K562 (cell line): ENCODE measurements around the gene TRIM38. TPM values are rescaled to one million over a fixed set of nuclear protein-coding genes. Genes with fewer than 3 reads are reported as not detected.

Experiments used
- ATAC-seq: fragments of 200-7000 bp; cut with Tn5 transposase; 3 replicates; pipeline ENCODE4 v1.9.1; 2020; ENCODE audit warnings: moderate library complexity
- BruUV-seq: library from RNA; stranded (reverse); fragments of 400-500 nt; replicated peaks from 2 replicates; lab custom pipeline; 2021; lab: Mats Ljungman, UMichigan
- CTCF ChIA-PET: fragments of 300-600 bp; formaldehyde crosslinking; extraction: SDS; loops from one replicate; lab custom pipeline; 2021; ENCODE audit warnings: low intra/inter-chr PET ratio; lab: Yijun Ruan, JAX
- POLR2A ChIA-PET: fragments of 300-600, 350-650 bp; sonication (Branson Sonifier 250); formaldehyde crosslinking; extraction: SDS; loops from one replicate; lab custom pipeline; 2021; ENCODE audit warnings: antibody characterized with exemption, inconsistent platforms; lab: Yijun Ruan, JAX
- DNase-seq, 4 experiments: peaks; one replicate each; pipeline versions ENCODE4 v3.0.0 to v3.0.0-alpha.2; 2011 to 2018; ENCODE audit warnings: low spot score in 3 of 4, mixed read lengths in 3 of 4; ENCODE audit errors: extremely low read depth in 1 of 4
- FAIRE-seq: peaks from 2 replicates; lab custom pipeline; 2011; peaks lifted over from hg19 to GRCh38; lab: Jason Lieb, UNC
- H2AFZ ChIP-seq: 2 replicates; pipeline ENCODE4 v1.6.0; 2011; ENCODE audit warnings: low read depth, low read length, control low read depth, inconsistent platforms
- H3K27ac ChIP-seq: fragments of 200-600 bp; 3 replicates; pipeline ENCODE4 v1.8.0; 2011; ENCODE audit warnings: low read depth, mild to moderate bottlenecking, control low read depth, inconsistent platforms, low read length, moderate library complexity, mixed read lengths; ENCODE audit errors: extremely low read depth
- H3K27me3 ChIP-seq, 2 experiments: fragments of 300-600 bp in 1 of 2; 2 replicates in 1 of 2; 3 replicates in 1 of 2; pipeline versions ENCODE4 v1.6.0 to v1.8.0; 2011; ENCODE audit warnings: inconsistent platforms in 2 of 2, low read length in 2 of 2, mild to moderate bottlenecking in 1 of 2, mixed read lengths in 1 of 2, moderate library complexity in 1 of 2; ENCODE audit not compliant: control insufficient read depth in 2 of 2, insufficient read depth in 2 of 2
- H3K36me3 ChIP-seq: fragments of 300-600 bp; 3 replicates; pipeline ENCODE4 v1.8.0; 2011; ENCODE audit warnings: mild to moderate bottlenecking, low read length, inconsistent platforms; ENCODE audit not compliant: control insufficient read depth, insufficient read depth
- H3K4me1 ChIP-seq, 2 experiments: fragments of 200-600 bp in 1 of 2; replicated peaks in 1 of 2; 2 replicates in 1 of 2; 3 replicates in 1 of 2; pipeline versions ENCODE4 v1.5.1 to v1.8.0; 2011; ENCODE audit warnings: inconsistent platforms in 2 of 2, low read length in 2 of 2, mild to moderate bottlenecking in 1 of 2, mixed read lengths in 1 of 2, moderate library complexity in 1 of 2; ENCODE audit not compliant: control insufficient read depth in 2 of 2, insufficient read depth in 2 of 2
- H3K4me2 ChIP-seq: 2 replicates; pipeline ENCODE4 v1.6.1; 2011; ENCODE audit warnings: low read length, control low read depth, inconsistent platforms, mixed read lengths; ENCODE audit not compliant: insufficient read depth
- H3K4me3 ChIP-seq: fragments of 200-600 bp; sonication (generic), shearing (Covaris generic); 2 replicates; pipeline ENCODE4 v1.5.1; 2016; ENCODE audit warnings: control low read depth, inconsistent platforms
- H3K79me2 ChIP-seq: fragments of 200-600 bp; 3 replicates; pipeline ENCODE4 v1.8.0; 2011; ENCODE audit warnings: low read length, inconsistent platforms; ENCODE audit not compliant: control insufficient read depth, insufficient read depth
- H3K9ac ChIP-seq, 2 experiments: 2 replicates each; pipeline versions ENCODE4 v1.6.0 to v1.6.1; 2011; ENCODE audit warnings: low read depth in 2 of 2, low read length in 2 of 2, control low read depth in 1 of 2, inconsistent platforms in 1 of 2, mild to moderate bottlenecking in 1 of 2, mixed read lengths in 1 of 2; ENCODE audit not compliant: insufficient read depth in 1 of 2
- H3K9me1 ChIP-seq: one replicate; pipeline ENCODE4 v1.6.0; 2011; ENCODE audit warnings: inconsistent platforms, mild to moderate bottlenecking, low read length, moderate library complexity; ENCODE audit not compliant: control insufficient read depth, insufficient read depth
- H3K9me3 ChIP-seq: replicated peaks from 2 replicates; pipeline ENCODE4 v1.5.1; 2011; ENCODE audit warnings: low read depth, low read length, inconsistent platforms; ENCODE audit not compliant: control insufficient read depth, insufficient read depth
- H4K20me1 ChIP-seq: replicated peaks from 2 replicates; pipeline ENCODE4 v1.6.1; 2011; ENCODE audit warnings: low read length, inconsistent platforms, mixed read lengths; ENCODE audit not compliant: control insufficient read depth, insufficient read depth
- CBX5 ChIP-seq: IDR thresholded peaks from 2 replicates; pipeline ENCODE4 v1.6.1; 2014; ENCODE audit warnings: low read depth, borderline replicate concordance
- EP300 ChIP-seq: IDR thresholded peaks from 2 replicates; pipeline ENCODE4 v1.6.1; 2012; ENCODE audit warnings: low read length, improper control_type of control experiment
- ETV1 ChIP-seq: fragments of 450-650 bp; conservative IDR thresholded peaks from 2 replicates; pipeline ENCODE4 v1.6.1; 2016; ENCODE audit warnings: missing genetic modification characterization, control low read depth, low read depth, missing compliant biosample characterization
- HCFC1 ChIP-seq: IDR thresholded peaks from 2 replicates; pipeline ENCODE4 v1.6.1; 2012; ENCODE audit warnings: low read depth, low read length, improper control_type of control experiment
- HDAC2 ChIP-seq: fragments of 450-650 bp; IDR thresholded peaks from 2 replicates; pipeline ENCODE4 v1.6.1; 2016; ENCODE audit warnings: mild to moderate bottlenecking
- ILF3 ChIP-seq: fragments of 450-650 bp; IDR thresholded peaks from 2 replicates; pipeline ENCODE4 v1.6.1; 2018; ENCODE audit warnings: antibody characterized with exemption, mild to moderate bottlenecking, moderate library complexity, borderline replicate concordance
- KDM5B ChIP-seq: fragments of 200-600 bp; sonication (generic); IDR thresholded peaks from 2 replicates; pipeline ENCODE4 v1.6.1; 2012; ENCODE audit warnings: low read depth, mild to moderate bottlenecking, moderate library complexity, low read length, control low read depth, inconsistent platforms; ENCODE audit not compliant: insufficient replicate concordance
- MAZ ChIP-seq, 2 experiments: fragments of 450-650 bp in 1 of 2; sonication (generic) in 1 of 2; formaldehyde crosslinking; IDR thresholded peaks in 1 of 2; conservative IDR thresholded peaks in 1 of 2; 2 replicates each; pipeline versions ENCODE4 v1.4.0 to v1.5.0; 2020; ENCODE audit warnings: mild to moderate bottlenecking in 1 of 2, missing genetic modification reagents in 1 of 2
- MTA2 ChIP-seq: fragments of 450-650 bp; IDR thresholded peaks from 2 replicates; pipeline ENCODE4 v1.6.1; 2016; ENCODE audit warnings: low read depth
- MTF1 ChIP-seq: fragments of 250-450 bp; sonication (Bioruptor Pico); IDR thresholded peaks from 2 replicates; pipeline ENCODE4 v1.9.0; 2021; ENCODE audit warnings: moderate library complexity, mild to moderate bottlenecking, inconsistent platforms, borderline replicate concordance
- NFXL1 ChIP-seq: fragments of 450-650 bp; formaldehyde crosslinking; IDR thresholded peaks from 2 replicates; pipeline ENCODE4 v1.4.0; 2021; ENCODE audit warnings: mild to moderate bottlenecking
- POLR2G ChIP-seq: fragments of 200-400 bp; formaldehyde crosslinking; IDR thresholded peaks from 2 replicates; pipeline ENCODE4 v1.6.1; 2017; ENCODE audit warnings: low read depth, mild to moderate bottlenecking, antibody characterized with exemption, low read length, moderate library complexity
- PRPF4 ChIP-seq: fragments of 200-400 bp; formaldehyde crosslinking; IDR thresholded peaks from one replicate; pipeline ENCODE4 v1.6.1; 2017; ENCODE audit warnings: low read length, low read depth, mild to moderate bottlenecking; ENCODE audit not compliant: insufficient read depth, poor library complexity, severe bottlenecking
- RUNX1 ChIP-seq: sonication (generic); IDR thresholded peaks from 2 replicates; pipeline ENCODE4 v1.6.1; 2016; ENCODE audit warnings: antibody characterized with exemption, low read depth
- STAT6 ChIP-seq: sonication (generic); formaldehyde crosslinking; IDR thresholded peaks from 2 replicates; pipeline ENCODE4 v1.8.1; 2023; ENCODE audit warnings: mild to moderate bottlenecking, missing genetic modification reagents
- TAF1 ChIP-seq: IDR thresholded peaks from 2 replicates; pipeline ENCODE4 v1.6.1; 2011; ENCODE audit warnings: mild to moderate bottlenecking, low read length, moderate library complexity; ENCODE audit not compliant: insufficient read depth, control insufficient read depth, severe bottlenecking; ENCODE audit errors: extremely low read depth
- XRCC5 ChIP-seq: fragments of 200-400 bp; formaldehyde crosslinking; IDR thresholded peaks from 2 replicates; pipeline ENCODE4 v1.6.1; 2017; ENCODE audit warnings: low read depth, mild to moderate bottlenecking, low read length
- ZNF121 ChIP-seq: sonication (generic); formaldehyde crosslinking; conservative IDR thresholded peaks from 2 replicates; pipeline ENCODE4 v1.8.0; 2022; ENCODE audit warnings: missing genetic modification reagents
- WGBS: fragments of 100-300 bp; shearing (Covaris generic); methylation state at CpG from one replicate; pipeline ENCODE4 v1.1.6; 2016; ENCODE audit warnings: low coverage, mixed read lengths; ENCODE audit not compliant: insufficient coverage; ENCODE audit errors: missing lambda C conversion rate; 5-methylcytosine and 5-hydroxymethylcytosine counted together
- in situ Hi-C: fragments of 300-500 bp; cut with MboI; formaldehyde crosslinking; loops from 4 replicates; pipeline ENCODE4 v1.15.0; 2018; ENCODE audit warnings: inconsistent platforms, mixed read lengths
- intact Hi-C: fragments of 100-400 bp; cut with micrococcal nuclease; formaldehyde crosslinking; loops from 2 replicates; pipeline ENCODE4 v1.14.2; 2022
- polyA plus RNA-seq, 8 experiments: library from polyadenylated mRNA; depleted of rRNA in 4 of 8; stranded (reverse) in 5 of 8; unstranded in 3 of 8; fragments of >200 nt; fragmentation: Nextera tagmentation in 2 of 8; fragmentation: Illumina TruSeq in 1 of 8; extraction: Ambion mirVana in 2 of 8; extraction: Trizol in 1 of 8; gene quantifications; 2 replicates each; pipeline versions ENCODE4 v1.2.1 to v1.2.3, GENCODE V29; 2011 to 2014; ENCODE audit warnings: inconsistent platforms in 1 of 8, missing spikeins in 1 of 8
- total RNA-seq, 7 experiments: library from RNA; depleted of rRNA in 6 of 7; stranded (reverse); fragments of >200 nt in 6 of 7; fragmentation: Illumina TruSeq in 2 of 7; extraction: Trizol in 2 of 7; gene quantifications; 2 replicates each; pipeline versions ENCODE4 v1.2.1 to v1.2.3, GENCODE V29; 2011 to 2021; ENCODE audit warnings: low replicate concordance in 1 of 7

Gene TRIM38
- total and polyA plus RNA-seq, 9 of the 15 experiments (the other 6 are each of a cell fraction or from before 2014, with no cell fraction given) = 1.7 to 6.7 (median 6.3) TPM

GRCh38 chr6:25992413-25993340 is 30.1 kb downstream of the TRIM38 start:
- under 1% methylated on average over 49 of the region's 52 CpGs for WGBS
- H4K20me1 ChIP-seq = no peaks in the 10 kb centered on the region
- H3K9ac ChIP-seq = peak overlapping the region; percentile 92
- peak overlapping the region; percentile 95 for H2AFZ ChIP-seq
- FAIRE-seq (peak; percentile 85), ATAC-seq (peak; percentile 93), DNase-seq (peak; percentile 95 to 98 (median 95))
- ChIA-PET CTCF (interaction anchor here (1.0 to 1.1 kb wide), 3 partner anchors 22 to 205 kb away, joined by 3 to 5 read pairs (median 3); no protein-coding TSS in a partner anchor), POLR2A (interaction anchor here (0.5 to 3.6 kb wide), 25 partner anchors 9 to 211 kb away, joined by 3 to 47 read pairs (median 5); a partner anchor contains a TSS)
- intact Hi-C loops = loop anchor here (1.0 to 5.0 kb wide), 5 partner anchors 33 to 270 kb away; no protein-coding TSS in a partner anchor
- no peaks in the 10 kb centered on the region for H3K9me3 ChIP-seq
- H3K79me2 ChIP-seq = 0 out of 3 replicates have a peak, but pooled peaks cover 2% of the 10 kb centered on the region
- BruUV-seq = TSS peak; percentile 95
- H3K27ac ChIP-seq = peak overlapping the region; percentile 95
- H3K4me3 ChIP-seq = peak overlapping the region; percentile 72
- H3K9me1 ChIP-seq = no peaks in the 10 kb centered on the region
- H3K27me3 ChIP-seq = no peaks in the 10 kb centered on the region
- H3K4me1 ChIP-seq = peaks cover 10 to 11% of the 10 kb centered on the region in 2 experiments
- H3K4me2 ChIP-seq = peak overlapping the region; percentile 91
- H3K36me3 ChIP-seq = no peaks in the 10 kb centered on the region
- in situ Hi-C loops = no loop called here
- peak; percentile 98 for TF ChIP-seq POLR2G
- TF ChIP-seq MTF1 (CRISPR knock-in tag) = no peak
- TF ChIP-seq XRCC5 = peak; percentile 94
- TF ChIP-seq KDM5B = peak; percentile 88
- peak; percentile 49 for TF ChIP-seq PRPF4
- peak; percentile 44 for TF ChIP-seq EP300
- TF ChIP-seq HCFC1 = peak; percentile 63
- peak; percentile 99 for TF ChIP-seq MAZ (CRISPR knock-in tag; conservative IDR thresholded peaks at IDR 0.05 in 1 of 2, IDR thresholded peaks at IDR 0.05 in 1 of 2)
- TF ChIP-seq ETV1 = no peak
- TF ChIP-seq NFXL1 (CRISPR knock-in tag) = 0 out of 2 replicates have a peak, but pooled peaks have one; percentile 11
- peak; percentile 84; the same call in 1 of the 2 replicates for TF ChIP-seq STAT6 (CRISPR knock-in tag)
- peak; percentile 75 for TF ChIP-seq TAF1
- TF ChIP-seq ZNF121 (CRISPR knock-in tag) = peak; percentile 48
- peak; percentile 92 for TF ChIP-seq HDAC2
- TF ChIP-seq RUNX1 = 0 out of 2 replicates have a peak, but pooled peaks have one; percentile 77
- TF ChIP-seq CBX5 = peak; percentile 14; the same call in 1 of the 2 replicates
- TF ChIP-seq ILF3 = peak; percentile 90
- TF ChIP-seq MTA2 = peak; percentile 45
